HTR-8/SVneo (cell line): Measurements from ENCODE around the gene DIP2A.

Experiments
- DNase-seq: peaks from one replicate; pipeline ENCODE4 v3.0.0; 2011; ENCODE audit warnings: low spot score, mixed read lengths; ENCODE audit not compliant: insufficient read length
- FAIRE-seq: peaks from 2 replicates; lab custom pipeline; 2011; peaks lifted over from hg19 to GRCh38; lab: Jason Lieb, UNC

DIP2A gene

DNA sequence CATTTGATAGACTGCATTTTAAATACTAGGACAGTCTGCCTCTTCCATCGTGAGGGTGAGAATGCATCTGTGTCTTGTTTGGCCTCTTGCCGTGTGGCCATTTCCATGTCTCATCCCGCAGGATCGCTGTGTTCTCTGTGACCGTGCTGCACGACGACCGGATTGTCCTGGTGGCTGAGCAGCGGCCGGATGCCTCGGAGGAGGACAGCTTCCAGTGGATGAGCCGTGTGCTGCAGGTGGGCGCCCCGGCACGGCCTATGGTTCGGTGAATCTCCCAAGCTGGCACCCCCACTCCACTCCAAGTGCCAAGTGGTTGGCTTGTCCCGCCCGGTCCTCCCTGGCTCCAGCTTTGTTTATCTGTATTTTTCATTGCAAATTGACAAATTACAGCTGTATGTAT is 91.0 kb downstream of the DIP2A start:
- no peak for DNase-seq
- no peak for FAIRE-seq

DNA sequence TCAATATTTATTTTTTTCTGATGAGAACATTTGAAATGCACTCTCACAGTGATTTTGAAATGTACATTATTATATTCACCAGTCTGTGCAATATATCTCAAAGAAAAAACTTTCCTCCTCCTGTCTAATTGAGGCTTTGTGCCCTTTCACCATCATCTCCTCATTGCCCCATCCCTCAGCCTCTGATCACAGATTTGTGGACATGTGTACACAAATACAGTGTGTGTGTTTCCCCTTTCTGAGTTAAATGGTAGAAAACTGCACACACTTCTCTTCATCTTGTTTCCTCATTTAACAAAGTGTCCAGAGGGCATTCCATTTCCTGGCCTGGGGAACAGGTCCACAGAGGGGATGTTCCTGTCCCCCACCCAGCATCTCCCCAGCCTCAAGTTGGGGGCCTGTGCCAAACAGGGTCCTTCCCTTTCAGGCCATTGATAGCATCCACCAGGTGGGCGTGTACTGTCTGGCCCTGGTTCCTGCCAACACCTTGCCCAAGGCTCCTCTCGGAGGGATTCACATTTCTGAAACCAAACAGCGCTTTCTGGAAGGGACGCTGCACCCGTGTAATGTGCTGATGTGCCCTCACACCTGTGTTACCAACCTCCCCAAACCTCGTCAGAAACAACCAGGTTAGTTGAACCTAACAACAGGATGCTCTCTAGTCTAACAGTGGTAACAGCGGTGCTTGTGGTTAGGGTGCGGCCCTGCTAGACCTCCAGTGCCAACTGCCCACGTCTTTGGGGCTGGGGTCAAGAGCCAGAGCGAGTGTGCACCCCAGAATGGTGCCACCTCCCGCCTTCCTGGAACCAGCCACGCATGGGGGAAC is 91.6 kb downstream of the DIP2A start:
- FAIRE-seq, result no peak
- no peak for DNase-seq

DNA sequence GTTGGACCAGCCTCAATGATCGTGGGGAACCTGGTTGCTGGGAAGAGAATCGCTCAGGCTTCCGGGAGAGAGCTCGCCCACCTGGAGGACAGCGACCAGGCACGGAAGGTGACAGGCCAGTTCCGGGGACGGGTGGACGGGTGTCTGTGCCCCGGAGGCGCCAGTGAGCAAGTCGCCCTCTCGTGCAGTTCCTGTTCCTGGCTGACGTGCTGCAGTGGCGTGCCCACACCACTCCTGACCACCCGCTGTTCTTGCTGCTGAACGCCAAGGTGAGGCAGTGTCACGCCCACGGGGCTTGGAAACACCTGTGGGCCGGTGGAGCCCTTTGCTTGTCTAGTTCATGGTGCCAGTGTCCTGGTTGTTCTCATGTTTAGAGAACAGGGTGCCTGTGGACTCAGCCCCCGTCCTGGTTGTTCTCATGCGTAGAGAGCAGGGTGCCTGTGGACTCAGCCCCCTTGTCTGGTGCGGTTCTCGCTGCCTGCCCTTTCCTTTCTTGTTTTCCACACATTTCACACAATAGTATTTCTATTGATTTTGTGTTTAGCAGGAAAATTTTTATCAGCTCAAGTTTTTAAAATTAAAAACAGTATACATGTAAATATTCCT is 93.0 kb downstream of the DIP2A start:
- DNase-seq (no peak), FAIRE-seq (no peak)

DNA sequence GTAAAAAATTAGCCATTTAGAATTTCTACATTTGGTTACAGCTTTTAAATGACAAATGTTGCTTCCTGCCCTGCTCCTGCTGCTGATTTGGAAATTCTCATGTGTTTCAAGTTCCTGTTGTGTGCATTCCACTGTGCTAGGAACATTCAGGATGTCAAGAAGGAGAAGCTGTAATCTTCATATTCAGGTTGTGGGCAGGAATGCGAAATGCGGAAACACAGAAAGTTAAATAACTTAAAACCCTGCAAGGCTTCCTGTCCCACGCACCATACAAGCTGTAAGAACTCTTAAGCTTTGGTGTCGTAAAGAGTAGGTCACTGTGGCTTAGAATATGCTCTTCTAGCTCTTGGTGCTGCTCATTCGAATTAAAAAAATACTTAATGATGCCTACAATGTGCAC is 93.6 kb downstream of the DIP2A start:
- no peak for DNase-seq
- FAIRE-seq, result no peak

DNA sequence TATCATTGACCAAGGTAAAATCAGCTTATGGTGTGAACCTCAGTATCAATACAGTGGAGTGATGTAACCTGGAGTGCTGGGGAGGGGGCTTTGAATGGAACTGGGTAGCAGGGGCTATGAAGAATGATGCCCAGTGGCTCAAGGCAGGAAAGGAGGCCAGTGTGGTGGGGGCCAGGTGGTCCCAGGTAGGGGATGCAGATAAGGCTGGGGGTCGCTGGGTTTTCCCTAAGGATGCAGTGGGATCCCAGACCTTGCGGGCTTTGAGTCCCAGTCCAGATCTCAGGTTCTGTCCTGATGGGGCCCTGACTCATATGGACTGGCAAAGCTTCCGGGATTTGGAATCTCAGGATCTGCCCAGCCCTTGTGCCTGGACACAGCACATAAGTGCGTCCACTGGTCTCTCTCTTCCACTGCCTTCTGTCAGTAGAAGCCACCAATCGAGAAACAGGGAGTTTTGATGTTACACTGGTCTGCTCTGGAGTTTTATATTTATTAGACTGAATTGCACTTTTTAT is 94.2 kb downstream of the DIP2A start:
- FAIRE-seq (no peak), DNase-seq (no peak)

DNA sequence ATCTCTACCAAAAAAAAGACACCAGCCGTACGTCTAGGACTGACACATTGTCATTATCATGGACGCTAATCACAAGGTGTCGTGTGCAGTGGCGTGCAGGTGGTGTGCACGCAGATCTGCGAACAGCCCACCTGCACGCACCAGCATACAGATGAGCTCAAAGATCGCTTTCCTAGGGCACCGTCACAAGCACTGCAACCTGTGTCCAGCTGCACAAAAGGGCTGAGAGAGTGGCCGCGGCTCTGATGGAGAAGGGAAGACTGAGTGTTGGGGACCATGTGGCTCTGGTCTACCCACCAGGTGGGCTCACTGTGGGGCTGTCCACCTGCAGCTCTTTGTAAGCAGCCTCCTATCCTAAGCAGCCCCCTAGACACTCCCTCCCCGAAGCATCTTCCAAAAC is 95.3 kb downstream of the DIP2A start:
- DNase-seq (no peak), FAIRE-seq (no peak)

DNA sequence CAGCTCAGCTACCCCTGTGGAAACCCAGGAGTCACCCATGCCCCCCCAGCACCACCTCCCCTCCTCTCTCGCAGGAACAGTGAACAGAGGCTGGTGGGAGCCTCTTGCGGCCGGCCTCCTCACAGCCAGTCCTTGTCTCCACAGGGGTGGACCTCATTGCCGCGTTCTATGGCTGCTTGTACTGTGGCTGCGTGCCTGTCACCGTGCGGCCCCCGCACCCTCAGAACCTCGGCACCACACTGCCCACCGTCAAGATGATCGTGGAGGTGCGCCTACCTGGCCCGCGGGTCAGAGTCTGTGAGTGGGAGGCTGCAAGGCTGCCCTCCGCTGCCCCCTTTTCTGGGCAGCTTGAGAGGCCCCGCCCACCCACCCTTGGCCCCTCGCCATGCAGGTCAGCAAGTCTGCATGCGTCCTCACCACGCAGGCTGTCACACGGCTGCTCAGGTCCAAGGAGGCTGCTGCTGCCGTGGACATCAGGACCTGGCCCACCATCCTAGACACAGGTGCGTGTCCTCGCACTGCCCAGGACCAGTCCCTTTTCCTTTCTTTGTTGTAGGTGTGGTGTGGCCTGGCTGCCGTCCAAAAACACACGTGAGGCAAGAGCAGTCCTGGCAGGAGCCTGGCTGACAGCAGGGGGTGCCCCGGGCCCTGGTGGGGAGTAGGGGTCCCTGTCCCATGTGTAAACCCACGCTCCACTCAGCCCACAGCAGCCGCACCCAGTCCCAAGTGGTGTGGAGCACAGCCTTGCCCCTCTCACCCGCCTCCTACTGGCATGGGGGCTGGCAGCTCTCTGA is 95.9 kb downstream of the DIP2A start:
- FAIRE-seq (no peak), DNase-seq (no peak)

DNA sequence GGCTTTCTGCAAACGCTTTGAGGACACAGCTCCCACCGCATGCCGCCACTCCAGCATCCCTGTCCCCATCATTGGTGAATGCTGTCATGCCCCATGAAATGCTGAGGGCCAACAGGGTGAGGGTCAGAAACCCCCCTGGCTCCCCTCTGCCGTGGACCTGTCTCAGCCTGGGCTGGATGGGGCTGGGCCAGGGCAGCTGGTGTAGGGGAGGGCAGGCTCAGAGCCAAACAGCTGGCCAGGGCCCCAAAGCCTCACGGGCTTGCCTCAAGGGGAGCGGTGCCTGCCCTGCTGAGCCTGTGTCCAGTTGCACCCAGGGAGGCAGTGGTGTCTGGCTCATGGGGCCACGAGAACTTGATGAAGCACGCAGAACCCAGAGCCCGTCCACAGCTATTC is 96.5 kb downstream of the DIP2A start:
- FAIRE-seq (no peak), DNase-seq (no peak)

DNA sequence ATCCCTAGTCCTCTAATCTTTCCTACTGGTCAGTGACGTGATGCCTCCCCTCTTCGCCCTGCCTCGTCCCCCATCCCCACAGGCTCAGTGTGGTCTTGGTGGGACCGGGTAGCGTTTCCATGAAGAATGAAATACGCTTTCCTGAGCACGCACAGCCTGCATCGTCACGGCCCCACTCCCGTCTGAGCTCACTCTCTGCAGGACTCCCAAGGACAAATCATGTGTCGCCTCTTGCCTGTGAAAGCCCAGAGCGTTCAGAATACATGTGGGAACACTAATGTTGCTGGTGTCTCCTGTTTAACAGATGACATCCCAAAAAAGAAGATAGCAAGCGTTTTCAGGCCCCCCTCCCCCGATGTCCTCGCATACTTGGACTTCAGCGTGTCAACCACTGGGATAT is 97.0 kb downstream of the DIP2A start:
- DNase-seq (no peak), FAIRE-seq (no peak)

DNA sequence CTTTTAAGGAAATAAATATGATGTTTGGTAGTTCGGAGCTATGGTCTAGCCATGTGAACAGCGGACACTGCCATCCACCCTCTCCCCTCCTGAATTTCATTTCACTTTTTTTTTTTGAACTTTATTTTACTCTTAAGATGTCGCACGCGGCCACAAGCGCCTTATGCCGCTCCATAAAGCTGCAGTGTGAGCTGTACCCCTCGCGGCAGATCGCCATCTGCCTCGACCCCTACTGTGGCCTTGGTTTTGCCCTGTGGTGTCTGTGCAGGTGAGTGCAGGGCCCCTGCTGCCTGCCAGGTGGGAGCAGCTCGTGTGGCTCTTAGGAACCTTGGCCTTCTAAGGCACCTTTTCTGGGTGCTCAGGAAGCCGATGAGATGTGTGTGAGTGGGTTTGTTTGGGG is 98.1 kb downstream of the DIP2A start:
- FAIRE-seq, result no peak
- DNase-seq, result no peak

DNA sequence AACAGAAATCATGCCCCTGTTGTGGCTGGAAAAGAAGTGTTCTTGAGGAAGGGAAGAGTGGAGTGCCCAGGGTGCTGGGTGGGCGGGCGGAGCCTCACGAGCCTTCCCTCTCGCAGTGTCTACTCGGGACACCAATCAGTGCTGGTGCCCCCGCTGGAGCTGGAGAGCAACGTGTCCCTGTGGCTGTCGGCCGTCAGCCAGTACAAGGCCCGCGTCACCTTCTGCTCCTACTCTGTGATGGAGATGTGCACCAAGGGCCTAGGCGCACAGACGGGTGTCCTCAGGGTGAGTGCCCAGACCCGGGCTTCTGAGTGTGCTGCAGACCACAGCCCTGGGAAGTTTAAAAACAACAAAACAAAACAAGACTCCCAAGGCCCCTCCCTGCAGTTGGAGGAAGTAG is 98.8 kb downstream of the DIP2A start:
- no peak for FAIRE-seq

DNA sequence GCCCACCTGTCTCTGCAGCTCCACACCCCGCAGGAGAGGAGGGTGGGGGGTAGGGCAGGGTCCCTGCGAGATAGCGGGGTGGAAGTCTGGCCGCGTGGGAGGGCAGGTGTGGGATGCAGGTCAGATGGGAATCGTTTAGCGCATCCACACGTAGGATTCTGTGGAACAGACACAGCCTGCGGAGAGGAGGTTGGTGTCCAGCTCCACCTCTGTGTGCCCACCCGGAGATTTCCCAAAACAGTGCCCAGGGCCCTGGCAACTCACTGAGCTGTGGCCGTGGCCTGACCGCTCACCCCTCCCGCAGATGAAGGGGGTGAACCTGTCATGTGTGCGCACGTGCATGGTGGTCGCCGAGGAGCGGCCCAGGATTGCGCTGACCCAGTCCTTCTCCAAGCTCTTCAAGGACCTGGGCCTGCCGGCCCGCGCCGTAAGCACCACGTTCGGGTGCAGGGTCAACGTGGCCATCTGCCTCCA is 99.3 kb downstream of the DIP2A start:
- FAIRE-seq (no peak), DNase-seq (no peak)

More for the DNA sequence above, 98.8 kb downstream of the DIP2A start:
- no peak for DNase-seq

DNA sequence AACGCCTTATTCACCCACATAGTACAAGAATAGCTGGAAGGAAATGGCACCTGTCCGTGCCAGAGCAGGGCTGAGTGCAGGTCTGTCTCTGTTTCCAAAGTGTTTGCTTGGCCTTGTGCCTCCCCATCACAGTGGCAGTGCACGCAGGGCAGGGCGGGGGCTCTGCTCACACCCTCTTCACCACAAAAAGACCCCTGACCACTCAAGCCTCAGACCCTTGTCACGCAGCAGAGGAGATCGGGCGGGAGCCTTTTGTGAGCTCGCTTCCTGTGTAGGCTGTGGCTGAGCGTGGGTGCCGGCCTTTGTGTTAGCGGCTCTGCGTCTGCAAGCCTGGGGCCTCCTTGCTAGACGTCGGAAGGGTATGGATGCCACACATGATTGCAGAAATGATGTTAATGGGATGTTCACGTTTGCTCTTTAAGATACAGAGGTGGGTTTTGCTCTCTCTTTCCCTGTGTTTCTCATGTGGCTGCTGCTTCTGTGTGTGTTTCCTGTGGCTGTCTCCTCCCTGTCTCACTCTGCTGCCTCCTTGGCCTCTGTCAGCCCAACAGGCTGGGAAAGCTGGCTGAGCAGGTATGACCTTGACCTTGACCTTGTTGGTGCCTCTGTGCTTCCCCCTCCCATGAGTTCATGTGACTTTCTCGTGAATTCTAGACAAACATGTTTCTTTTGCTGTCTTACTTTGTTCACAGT is 100.7 kb downstream of the DIP2A start:
- DNase-seq (no peak), FAIRE-seq (no peak)

DNA sequence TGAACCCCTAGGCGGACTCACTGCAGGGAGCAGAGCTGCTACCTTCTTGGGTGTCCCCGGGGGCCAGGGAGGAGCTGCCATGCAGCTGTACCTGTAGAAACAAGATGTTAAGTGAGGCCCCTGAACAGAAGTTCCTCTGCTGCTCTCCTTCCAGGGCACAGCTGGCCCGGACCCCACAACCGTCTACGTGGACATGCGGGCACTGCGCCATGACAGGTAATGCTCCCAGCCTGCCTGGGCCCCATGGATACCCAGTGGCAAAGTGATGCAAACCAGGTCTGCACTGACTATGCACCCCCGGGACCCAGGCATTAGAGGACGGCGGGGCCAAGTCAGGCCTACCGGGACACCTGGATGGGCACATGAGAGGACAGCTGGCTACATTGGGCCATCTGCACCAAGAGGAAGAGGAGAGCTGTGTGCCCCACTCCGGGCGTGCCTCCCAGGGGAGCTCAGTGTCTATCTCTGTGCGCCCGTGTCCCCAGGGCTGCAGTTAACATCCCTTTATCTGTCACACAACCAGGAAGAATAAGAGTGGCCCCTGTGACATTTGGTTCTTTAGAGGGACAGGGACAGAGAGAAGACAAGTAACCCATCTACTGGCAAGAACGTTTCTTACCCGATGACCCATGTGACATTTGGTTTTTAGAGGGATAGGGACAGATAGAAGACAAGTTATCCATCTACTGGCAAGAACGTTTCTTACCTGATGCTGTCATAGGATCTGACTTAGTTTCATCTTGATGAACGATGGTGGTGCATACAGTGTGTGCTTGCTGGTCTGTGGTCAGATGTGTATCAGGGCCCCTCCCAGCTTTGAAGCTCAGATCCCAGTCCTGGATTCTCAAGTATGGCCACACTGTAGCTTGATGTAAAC is 102.1 kb downstream of the DIP2A start:
- FAIRE-seq (no peak), DNase-seq (no peak)

DNA sequence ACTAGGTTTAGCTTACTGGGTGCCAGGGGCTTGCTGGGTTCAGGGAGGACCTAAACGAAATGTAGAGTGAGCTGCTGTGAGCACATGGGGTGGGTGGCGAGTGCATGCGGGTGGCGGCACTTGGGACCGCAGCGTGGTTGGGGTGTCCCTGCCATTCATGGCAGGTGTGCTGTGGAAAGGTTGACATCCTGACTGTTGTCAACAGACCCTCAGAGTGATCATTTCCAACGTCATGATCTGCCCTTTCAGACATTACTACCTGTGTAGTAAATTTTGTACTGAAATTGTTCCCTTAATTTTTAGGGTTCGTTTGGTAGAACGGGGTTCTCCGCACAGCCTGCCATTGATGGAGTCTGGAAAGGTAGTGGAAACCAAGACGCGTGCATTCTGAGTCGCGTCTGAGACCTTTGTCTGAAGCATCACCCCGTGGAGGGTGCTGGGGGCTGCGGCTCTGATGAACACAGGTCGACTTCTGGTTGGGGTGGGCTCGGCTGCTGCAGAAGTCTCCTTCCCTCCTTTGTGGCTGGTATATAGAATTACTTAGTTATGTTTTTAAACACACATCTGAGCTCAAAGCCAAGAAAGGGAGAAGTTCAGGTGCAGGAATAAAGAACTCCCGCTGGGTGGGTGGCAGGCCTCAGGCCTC is 102.9 kb downstream of the DIP2A start:
- no peak for DNase-seq
- FAIRE-seq, result no peak

DNA sequence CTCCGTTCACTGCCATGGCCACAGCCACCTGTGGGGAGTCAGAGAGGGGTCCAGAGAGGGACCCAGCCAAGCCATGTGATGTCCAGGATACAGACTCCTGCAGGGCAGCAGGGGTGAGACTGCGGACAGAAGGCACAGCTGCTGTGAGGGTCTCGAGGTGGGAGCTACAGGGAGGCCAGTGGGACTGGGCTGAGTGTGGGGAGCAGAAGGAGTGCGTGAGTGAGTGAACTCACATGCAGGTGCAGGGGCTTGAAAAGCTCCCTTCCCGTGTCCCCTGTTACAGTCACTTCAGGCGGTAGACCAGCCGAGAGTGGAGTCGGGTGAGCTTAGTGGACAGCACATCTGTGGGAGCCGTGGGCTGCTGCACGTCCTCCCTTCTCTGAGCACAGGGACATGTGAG is 103.8 kb downstream of the DIP2A start:
- DNase-seq, result no peak
- no peak for FAIRE-seq

DNA sequence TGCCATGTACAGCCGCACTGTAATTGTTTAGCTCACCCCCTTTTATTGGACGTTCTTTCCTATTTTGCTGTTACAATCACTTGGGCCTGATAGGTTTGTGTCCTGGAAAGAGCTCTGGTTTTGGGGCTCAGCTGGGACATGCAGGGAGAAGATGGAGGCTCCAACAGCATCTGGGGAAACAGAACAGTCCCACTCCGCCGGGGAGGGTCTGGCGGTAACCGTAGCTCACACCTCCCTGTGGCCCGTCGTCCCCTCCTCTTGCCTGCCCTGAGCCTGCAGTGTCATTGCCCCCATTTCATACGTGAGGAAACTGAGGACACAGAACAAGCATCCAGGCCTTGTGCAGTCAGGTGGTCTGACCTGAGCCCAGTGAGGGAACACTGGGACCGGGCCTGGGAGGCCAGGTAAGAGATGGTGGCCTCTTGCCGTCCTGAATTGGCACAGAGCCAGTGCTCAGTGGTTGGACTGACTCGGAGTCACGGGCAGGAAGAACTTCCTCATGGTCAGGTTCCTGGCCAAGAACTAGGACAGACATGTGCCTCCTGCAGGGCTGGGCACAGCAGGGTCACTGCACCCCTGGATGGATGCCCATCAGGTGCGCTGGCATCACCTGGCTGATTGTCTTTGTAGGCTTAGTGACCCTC is 104.4 kb downstream of the DIP2A start:
- no peak for FAIRE-seq
- DNase-seq, result no peak

DNA sequence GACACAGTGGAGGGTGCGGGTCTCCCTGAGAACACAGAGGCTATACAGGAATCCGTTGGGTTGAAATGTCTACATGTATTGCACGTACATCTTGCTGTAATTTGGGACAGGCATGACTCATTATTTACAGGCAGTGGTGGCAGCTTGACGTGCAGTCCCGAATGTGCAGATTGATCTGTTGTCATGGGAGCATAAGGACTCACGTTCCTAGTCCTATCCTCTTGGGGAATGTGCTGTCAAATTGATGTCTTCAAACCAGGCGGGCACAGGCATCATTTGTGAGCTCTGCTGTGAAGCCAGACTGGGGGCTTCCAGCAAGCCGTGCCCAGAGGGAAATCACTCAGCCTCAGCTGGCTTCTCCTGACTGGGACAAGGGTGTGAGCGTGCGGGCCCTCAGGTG is 105.7 kb downstream of the DIP2A start:
- no peak for FAIRE-seq
- DNase-seq, result no peak
